ENCODE data around the gene ATP5MC2. TPM values are rescaled to one million over a fixed set of nuclear protein-coding genes. Genes with fewer than 3 reads are reported as not detected.
"Not testable (repeated sequence)": the region's sequence is repeated elsewhere in the genome, so short reads cannot be mapped to it uniquely, and the experiment has no call there.

ATP5MC2 gene
- 100 to 1,000 TPM; 221 to 334 TPM for total RNA-seq

GRCh38 chr12:53675701-53676607 lies at the start of gene ATP5MC2:
TSS of gene ATP5MC2 (minus strand) at chr12:53676083. CDS start at chr12:53672614, 3,469 bp downstream.
- peak within 1 kb of the TSS; percentile 83 to 87 for H3K27ac Mint-ChIP-seq
- H3K27me3 Mint-ChIP-seq: peaks cover 11 to 32% of the 10 kb centered on the region in 2 donors
- H3K36me3 Mint-ChIP-seq: peaks cover 6% of the 10 kb centered on the region
- ATAC-seq: peak; percentile 97
- DNase-seq (ENCODE audit: low spot score): peak; percentile 97
- H3K4me3 Mint-ChIP-seq: peak within 1 kb of the TSS; percentile 96
- peaks cover 23 to 33% of the 10 kb centered on the region in 2 donors for H3K4me1 Mint-ChIP-seq (ENCODE audit: low read depth in 2 of 2)
- no peaks in the 10 kb centered on the region for H3K9me3 Mint-ChIP-seq

- H3K9me3 Mint-ChIP-seq: no peaks in the 10 kb centered on the region
Measured at GRCh38 chr12:53722450-53723041, 46.7 kb upstream of the ATP5MC2 start.

GRCh38 chr12:53720946-53721345 lies 45.1 kb upstream of the ATP5MC2 start:
- Mint-ChIP-seq H3K36me3 (peaks cover 9% of the 10 kb centered on the region), H3K27ac (peak overlapping the region in 1 of 2 donors; percentile 42), H3K4me3 (no peak overlapping the region), H3K4me1 (ENCODE audit: low read depth in 2 of 2) (peaks cover 7 to 10% of the 10 kb centered on the region in 2 donors), H3K27me3 (no peaks in the 10 kb centered on the region), H3K9me3 (no peaks in the 10 kb centered on the region)
- no peak for DNase-seq (ENCODE audit: low spot score)
- ATAC-seq: no peak

More at GRCh38 chr12:53722450-53723041, 46.7 kb upstream of the ATP5MC2 start:
- H3K4me1 Mint-ChIP-seq (ENCODE audit: low read depth in 2 of 2): peaks cover 21 to 25% of the 10 kb centered on the region in 2 donors
- DNase-seq (ENCODE audit: low spot score): no peak
- no peak overlapping the region for H3K27ac Mint-ChIP-seq
- no peak for ATAC-seq
- H3K27me3 Mint-ChIP-seq: no peaks in the 10 kb centered on the region
- no peaks in the 10 kb centered on the region for H3K36me3 Mint-ChIP-seq
- no peak overlapping the region for H3K4me3 Mint-ChIP-seq

GRCh38 chr12:53719649-53720048 lies 43.8 kb upstream of the ATP5MC2 start:
- no peak for DNase-seq (ENCODE audit: low spot score)
- H3K27me3 Mint-ChIP-seq: no peaks in the 10 kb centered on the region

GRCh38 chr12:53718567-53718966 lies 42.7 kb upstream of the ATP5MC2 start:
- not testable (repeated sequence) for H3K4me3 Mint-ChIP-seq; H3K4me1 Mint-ChIP-seq (ENCODE audit: low read depth in 2 of 2); H3K9me3 Mint-ChIP-seq; DNase-seq (ENCODE audit: low spot score); H3K36me3 Mint-ChIP-seq; ATAC-seq; H3K27ac Mint-ChIP-seq; H3K27me3 Mint-ChIP-seq

More at GRCh38 chr12:53719649-53720048, 43.8 kb upstream of the ATP5MC2 start:
- no peaks in the 10 kb centered on the region for H3K9me3 Mint-ChIP-seq
- H3K36me3 Mint-ChIP-seq: peaks cover 9% of the 10 kb centered on the region
- ATAC-seq: no peak
- H3K27ac Mint-ChIP-seq: no peak overlapping the region
- H3K4me1 Mint-ChIP-seq (ENCODE audit: low read depth in 2 of 2): peaks cover 0 to 2% of the 10 kb centered on the region in 2 donors
- H3K4me3 Mint-ChIP-seq: no peak overlapping the region

GRCh38 chr12:53717319-53717718 lies 41.4 kb upstream of the ATP5MC2 start:
- H3K4me1 Mint-ChIP-seq (ENCODE audit: low read depth in 2 of 2): no peaks in the 10 kb centered on the region
- no peak for ATAC-seq
- H3K36me3 Mint-ChIP-seq: peaks cover 9% of the 10 kb centered on the region
- H3K9me3 Mint-ChIP-seq: no peaks in the 10 kb centered on the region
- H3K4me3 Mint-ChIP-seq: no peak overlapping the region
- H3K27ac Mint-ChIP-seq: no peak overlapping the region
- no peaks in the 10 kb centered on the region for H3K27me3 Mint-ChIP-seq
- DNase-seq (ENCODE audit: low spot score): no peak

- no peak for DNase-seq (ENCODE audit: low spot score)
- Mint-ChIP-seq H3K27me3 (no peaks in the 10 kb centered on the region), H3K36me3 (peaks cover 16% of the 10 kb centered on the region), H3K4me1 (ENCODE audit: low read depth in 2 of 2) (no peaks in the 10 kb centered on the region), H3K4me3 (no peak overlapping the region), H3K27ac (no peak overlapping the region), H3K9me3 (no peaks in the 10 kb centered on the region)
- no peak for ATAC-seq
Measured at GRCh38 chr12:53714004-53714403, 38.1 kb upstream of the ATP5MC2 start.

GRCh38 chr12:53713516-53713915 lies 37.6 kb upstream of the ATP5MC2 start:
- Mint-ChIP-seq H3K27ac (no peak overlapping the region), H3K27me3 (no peaks in the 10 kb centered on the region), H3K4me3 (no peak overlapping the region), H3K4me1 (ENCODE audit: low read depth in 2 of 2) (no peaks in the 10 kb centered on the region), H3K36me3 (peaks cover 16% of the 10 kb centered on the region), H3K9me3 (no peaks in the 10 kb centered on the region)
- no peak for ATAC-seq
- DNase-seq (ENCODE audit: low spot score): no peak

GRCh38 chr12:53712059-53712643 lies 36.3 kb upstream of the ATP5MC2 start:
- H3K4me3 Mint-ChIP-seq: no peak overlapping the region
- no peak overlapping the region for H3K27ac Mint-ChIP-seq
- H3K27me3 Mint-ChIP-seq: peaks cover 3 to 8% of the 10 kb centered on the region in 2 donors
- no peaks in the 10 kb centered on the region for H3K9me3 Mint-ChIP-seq
- H3K4me1 Mint-ChIP-seq (ENCODE audit: low read depth in 2 of 2): no peaks in the 10 kb centered on the region
- peaks cover 16% of the 10 kb centered on the region for H3K36me3 Mint-ChIP-seq
- no peak for ATAC-seq
- no peak for DNase-seq (ENCODE audit: low spot score)

- H3K36me3 Mint-ChIP-seq: peaks cover 7% of the 10 kb centered on the region
- H3K27me3 Mint-ChIP-seq: peaks cover 9 to 21% of the 10 kb centered on the region in 2 donors
- no peak overlapping the region for H3K27ac Mint-ChIP-seq
- ATAC-seq: no peak
- DNase-seq (ENCODE audit: low spot score): no peak
- H3K9me3 Mint-ChIP-seq: no peaks in the 10 kb centered on the region
- H3K4me3 Mint-ChIP-seq: no peak overlapping the region
- no peaks in the 10 kb centered on the region for H3K4me1 Mint-ChIP-seq (ENCODE audit: low read depth in 2 of 2)
Measured at GRCh38 chr12:53710091-53710490, 34.2 kb upstream of the ATP5MC2 start.

GRCh38 chr12:53709671-53710070 lies 33.8 kb upstream of the ATP5MC2 start:
- no peak overlapping the region for H3K27ac Mint-ChIP-seq
- ATAC-seq (no peak), DNase-seq (ENCODE audit: low spot score) (no peak)
- H3K9me3 Mint-ChIP-seq: no peaks in the 10 kb centered on the region
- H3K4me3 Mint-ChIP-seq: no peak overlapping the region
- no peaks in the 10 kb centered on the region for H3K4me1 Mint-ChIP-seq (ENCODE audit: low read depth in 2 of 2)
- peaks cover 7% of the 10 kb centered on the region for H3K36me3 Mint-ChIP-seq
- peaks cover 9 to 21% of the 10 kb centered on the region in 2 donors for H3K27me3 Mint-ChIP-seq

- H3K27me3 Mint-ChIP-seq: peaks cover 28 to 51% of the 10 kb centered on the region in 2 donors
- ATAC-seq (no peak), DNase-seq (ENCODE audit: low spot score) (no peak)
- H3K36me3 Mint-ChIP-seq: no peaks in the 10 kb centered on the region
- peaks cover 0 to 3% of the 10 kb centered on the region in 2 donors for H3K4me1 Mint-ChIP-seq (ENCODE audit: low read depth in 2 of 2)
- no peak overlapping the region for H3K4me3 Mint-ChIP-seq
- H3K27ac Mint-ChIP-seq: no peak overlapping the region
- H3K9me3 Mint-ChIP-seq: no peaks in the 10 kb centered on the region
Measured at GRCh38 chr12:53706080-53706479, 30.2 kb upstream of the ATP5MC2 start.

GRCh38 chr12:53703756-53704155 lies 27.9 kb upstream of the ATP5MC2 start:
- no peak overlapping the region for H3K4me3 Mint-ChIP-seq
- H3K9me3 Mint-ChIP-seq: no peaks in the 10 kb centered on the region
- DNase-seq (ENCODE audit: low spot score) (no peak), ATAC-seq (no peak)
- peaks cover 0 to 3% of the 10 kb centered on the region in 2 donors for H3K4me1 Mint-ChIP-seq (ENCODE audit: low read depth in 2 of 2)
- no peak overlapping the region for H3K27ac Mint-ChIP-seq
- H3K36me3 Mint-ChIP-seq: no peaks in the 10 kb centered on the region
- H3K27me3 Mint-ChIP-seq: peaks cover 36 to 69% of the 10 kb centered on the region in 2 donors

Data from natural killer cell treated with Interleukin-12 subunit alpha and Interleukin-12 subunit beta and Interleukin-15 and Interleukin-18, amount 100 ng/mL, for 72 hours (primary cell).